ENCODE results near the gene TTBK2.
"Not testable (repeated sequence)": the region's sequence is repeated elsewhere in the genome, so short reads cannot be mapped to it uniquely, and the experiment has no call there.

Gene TTBK2

DNA sequence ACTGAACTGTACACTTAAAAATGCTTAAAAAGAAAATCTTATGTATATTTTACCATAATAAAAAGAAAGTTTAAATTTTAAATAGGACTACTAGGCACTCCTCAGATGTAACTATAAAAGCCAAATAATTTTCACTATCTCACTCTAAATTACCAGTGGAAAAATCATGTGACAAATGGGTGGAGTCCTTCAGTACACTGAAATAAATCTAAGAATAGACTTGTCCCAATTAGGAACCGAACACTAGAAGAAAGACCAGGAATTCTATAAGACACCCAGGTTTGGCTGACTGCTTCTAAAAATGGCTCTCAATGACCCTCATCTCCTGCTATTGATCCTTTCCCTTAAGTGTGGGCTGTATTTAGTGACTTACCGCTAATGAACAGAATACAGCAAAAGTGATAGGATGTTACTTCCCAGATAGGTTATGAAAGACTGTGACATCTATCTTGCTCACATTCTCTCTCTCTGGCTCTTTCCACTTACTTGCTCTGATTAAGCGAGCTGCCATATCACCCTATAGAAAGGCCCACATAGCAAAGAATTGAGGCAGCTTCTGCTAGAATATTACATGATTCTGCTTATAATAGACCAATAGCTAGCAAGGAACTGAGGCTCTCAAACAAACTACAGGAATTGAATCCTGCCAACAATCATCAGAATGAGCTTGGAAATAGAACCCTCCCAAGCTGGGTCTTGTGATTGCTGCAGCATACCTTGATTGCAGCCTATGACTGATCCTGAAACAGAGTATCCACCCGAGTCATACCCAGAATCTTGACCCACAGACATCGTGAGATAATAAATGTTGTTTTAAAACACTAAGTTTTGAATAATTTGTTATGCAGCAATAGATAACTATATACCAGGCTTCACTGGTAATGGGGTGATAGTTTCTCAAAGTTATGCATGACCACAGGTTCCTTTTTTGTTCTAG is 16.9 kb downstream of the TTBK2 start:
- DNase-seq = no peak

DNA sequence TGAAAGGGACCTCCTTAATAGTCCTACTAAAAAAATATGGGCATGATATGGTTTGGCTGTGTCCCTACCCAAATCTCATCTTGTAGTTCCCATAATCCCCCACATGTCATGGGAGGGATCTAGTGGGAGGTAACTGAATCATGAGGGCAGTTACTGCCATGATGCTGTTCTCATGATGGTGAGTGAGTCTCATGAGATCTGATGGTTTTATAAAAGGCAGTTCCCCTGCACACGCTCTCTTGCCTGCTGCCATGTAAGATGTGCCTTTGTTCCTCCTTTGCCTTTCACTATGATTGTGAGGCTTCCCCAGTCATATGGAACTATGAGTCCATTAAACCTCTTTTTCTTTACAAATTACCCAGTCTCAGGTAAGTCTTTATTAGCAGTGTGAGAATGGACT is 26.7 kb downstream of the TTBK2 start:
- DNase-seq = not testable (repeated sequence)

DNA sequence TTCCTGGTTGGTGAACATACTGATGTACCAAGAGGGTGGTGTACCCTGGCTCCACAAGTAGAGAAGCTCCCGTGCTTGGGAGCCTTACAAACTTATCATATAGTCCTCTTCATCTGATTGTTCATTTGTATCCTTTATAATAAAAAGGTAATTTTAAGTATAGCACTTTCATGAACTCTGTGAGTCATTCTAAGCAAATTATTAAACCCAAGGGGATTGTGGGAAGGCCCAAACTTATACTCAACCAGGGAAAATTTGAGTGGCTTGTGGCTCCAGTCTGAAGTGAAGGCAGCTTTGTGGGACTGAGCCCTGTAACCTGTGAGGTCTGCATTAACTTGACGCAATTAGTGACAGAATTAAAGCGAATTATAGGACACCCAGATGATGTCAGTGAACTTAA is 29.0 kb downstream of the TTBK2 start:
- DNase-seq = no peak

DNA sequence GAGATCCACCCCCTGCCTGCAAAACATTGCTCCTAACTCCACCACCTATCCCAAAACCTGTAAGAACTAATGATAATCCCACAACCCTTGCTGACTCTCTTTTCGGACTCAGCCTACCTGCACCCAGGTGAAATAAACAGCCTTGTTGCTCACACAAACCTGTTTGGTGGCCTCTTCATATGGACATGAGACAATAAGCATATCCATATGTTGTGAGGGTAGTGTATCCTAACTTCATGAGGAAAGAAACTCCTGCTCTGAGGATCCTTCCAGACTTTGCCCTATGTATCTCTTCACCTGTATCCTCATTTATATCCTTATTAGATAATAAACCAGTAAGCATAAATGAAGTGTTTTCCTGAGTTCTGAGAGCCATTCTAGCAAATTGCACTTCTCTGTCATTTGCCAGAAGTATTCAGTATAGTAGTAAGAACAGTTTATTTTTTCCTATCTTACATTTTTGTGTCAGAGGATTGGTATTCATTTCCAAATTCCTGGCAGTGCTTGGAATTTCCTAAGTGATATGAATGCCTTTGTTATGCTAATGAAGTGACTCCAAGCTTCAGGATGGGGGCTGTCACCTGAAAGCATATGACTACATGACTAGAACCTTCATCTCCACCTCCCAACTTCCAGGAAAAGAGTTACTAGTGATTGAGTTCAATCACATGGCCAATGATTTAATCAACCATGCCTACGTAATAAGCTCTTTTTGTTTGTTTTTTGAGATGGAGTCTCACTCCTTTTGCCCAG is 30.2 kb downstream of the TTBK2 start:
- no peak for DNase-seq

DNA sequence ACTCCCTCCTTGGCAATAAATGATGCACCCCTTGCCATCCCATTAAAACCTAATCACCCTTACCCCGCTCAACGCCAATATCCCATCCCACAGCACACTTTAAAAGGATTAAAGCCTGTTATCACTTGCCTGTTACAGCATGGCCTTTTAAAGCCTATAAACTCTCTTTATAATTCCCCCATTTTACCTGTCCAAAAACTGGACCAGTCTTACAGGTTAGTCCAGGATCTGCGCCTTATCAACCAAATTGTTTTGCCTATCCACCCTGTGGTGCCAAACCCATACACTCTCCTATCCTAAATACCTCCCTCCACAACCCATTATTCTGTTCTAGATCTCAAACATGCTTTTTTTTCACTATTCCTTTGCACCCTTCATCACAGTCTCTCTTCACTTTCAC is 33.2 kb downstream of the TTBK2 start:
- DNase-seq = not testable (repeated sequence)

DNA sequence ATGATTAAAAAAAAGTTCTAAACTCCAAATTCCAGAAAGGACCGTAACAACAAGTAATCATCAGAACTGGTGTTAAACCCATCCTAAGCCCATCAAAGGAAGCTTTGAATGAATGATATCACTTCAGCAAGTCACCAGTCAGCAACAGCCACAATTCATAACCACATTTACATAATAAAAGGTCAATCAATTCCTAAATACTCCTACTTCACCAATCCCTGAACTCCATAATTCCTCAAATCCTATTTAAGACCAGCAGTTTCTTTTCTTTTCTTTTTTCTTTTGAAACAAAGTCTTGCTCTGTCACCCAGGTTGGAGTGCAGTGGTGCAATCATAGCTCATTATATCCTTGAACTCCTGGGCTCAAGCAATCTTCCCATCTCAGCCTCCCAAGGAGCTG is 40.5 kb downstream of the TTBK2 start:
- no peak for DNase-seq

DNA sequence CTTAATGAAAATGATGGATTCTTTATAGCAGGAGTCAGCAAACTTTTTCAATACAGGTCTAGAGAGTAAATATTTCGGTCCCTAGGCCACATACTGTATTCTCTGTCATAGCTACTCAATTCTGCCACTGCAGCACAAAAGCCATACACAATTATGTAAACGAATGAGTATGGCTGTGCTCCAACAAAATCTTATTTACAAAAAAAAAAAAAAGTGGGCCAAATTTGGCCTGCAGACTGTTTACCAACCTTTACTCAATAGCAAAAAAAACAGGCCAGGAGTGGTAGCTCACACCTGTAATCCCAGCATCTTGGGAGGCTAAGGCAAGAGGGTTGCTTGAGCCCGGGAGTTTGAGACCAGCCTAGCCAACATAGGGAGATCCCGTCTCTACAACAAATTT is 41.1 kb downstream of the TTBK2 start:
- peak; percentile 27 for DNase-seq

DNA sequence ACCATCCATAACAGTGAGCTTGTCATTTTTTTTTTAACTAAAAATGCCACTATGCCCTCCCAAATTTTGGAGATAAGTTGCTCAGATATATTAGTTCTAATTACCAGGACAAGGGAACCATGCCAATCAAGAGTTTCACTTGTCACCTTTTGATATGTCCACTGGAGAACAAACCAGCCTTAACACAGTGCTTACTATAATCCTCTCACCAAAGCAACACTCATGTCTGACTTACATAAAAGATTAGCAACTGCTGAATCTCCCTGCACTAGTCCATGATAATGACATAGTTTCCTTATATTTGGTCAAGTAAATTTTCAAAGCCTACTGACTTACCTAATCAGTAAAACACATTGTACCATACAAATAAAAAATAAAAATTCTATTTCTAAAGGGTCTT is 44.4 kb downstream of the TTBK2 start:
- DNase-seq = no peak

DNA sequence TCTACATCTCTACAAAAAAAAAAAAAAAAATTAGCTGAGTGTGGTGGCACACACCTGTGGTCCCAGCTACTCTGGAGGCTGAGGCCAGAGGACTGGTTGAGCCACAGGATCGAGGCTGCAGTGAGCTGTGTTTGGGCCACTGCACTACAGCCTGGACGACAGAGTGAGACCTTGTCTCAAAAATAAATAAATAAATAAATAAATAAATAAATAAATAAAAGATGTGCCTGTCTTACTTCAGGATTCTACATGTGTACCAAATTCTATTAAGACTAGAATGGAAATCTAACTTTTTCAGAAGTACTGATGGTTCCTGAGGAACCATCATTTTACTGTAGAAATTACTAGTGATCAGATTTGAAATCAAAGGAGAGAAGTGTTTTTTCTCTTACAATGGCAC is 51.9 kb downstream of the TTBK2 start:
- DNase-seq = no peak

DNA sequence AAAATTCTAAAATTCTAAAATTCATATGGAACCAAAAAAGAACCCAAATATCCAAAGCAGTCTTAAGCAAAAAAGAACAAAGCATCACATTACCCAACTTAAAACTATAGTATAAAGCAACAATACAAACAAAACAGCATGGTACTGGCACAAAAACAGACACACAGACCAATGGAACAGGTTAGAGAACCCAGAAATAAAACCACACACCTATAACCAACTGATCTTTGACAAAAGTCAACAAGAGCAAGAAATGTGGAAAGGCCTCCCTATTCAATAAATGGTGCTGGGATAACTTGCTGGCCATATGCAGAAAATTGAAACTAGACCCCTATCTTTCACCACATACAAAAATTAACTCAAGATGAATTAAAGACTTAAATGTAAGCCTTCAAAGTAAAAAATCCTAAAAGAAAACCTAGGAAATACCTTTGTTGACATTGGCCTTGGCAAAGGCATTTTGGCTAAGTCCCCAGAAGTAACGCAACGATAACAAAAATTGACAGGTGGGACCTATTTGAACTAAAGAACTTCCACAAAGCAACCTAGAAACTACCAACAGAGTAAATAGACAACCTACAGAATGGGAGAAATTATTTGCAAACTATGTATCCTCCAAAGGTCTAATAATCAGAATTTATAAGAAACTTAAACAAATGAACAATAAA is 56.9 kb downstream of the TTBK2 start:
- DNase-seq = no peak

DNA sequence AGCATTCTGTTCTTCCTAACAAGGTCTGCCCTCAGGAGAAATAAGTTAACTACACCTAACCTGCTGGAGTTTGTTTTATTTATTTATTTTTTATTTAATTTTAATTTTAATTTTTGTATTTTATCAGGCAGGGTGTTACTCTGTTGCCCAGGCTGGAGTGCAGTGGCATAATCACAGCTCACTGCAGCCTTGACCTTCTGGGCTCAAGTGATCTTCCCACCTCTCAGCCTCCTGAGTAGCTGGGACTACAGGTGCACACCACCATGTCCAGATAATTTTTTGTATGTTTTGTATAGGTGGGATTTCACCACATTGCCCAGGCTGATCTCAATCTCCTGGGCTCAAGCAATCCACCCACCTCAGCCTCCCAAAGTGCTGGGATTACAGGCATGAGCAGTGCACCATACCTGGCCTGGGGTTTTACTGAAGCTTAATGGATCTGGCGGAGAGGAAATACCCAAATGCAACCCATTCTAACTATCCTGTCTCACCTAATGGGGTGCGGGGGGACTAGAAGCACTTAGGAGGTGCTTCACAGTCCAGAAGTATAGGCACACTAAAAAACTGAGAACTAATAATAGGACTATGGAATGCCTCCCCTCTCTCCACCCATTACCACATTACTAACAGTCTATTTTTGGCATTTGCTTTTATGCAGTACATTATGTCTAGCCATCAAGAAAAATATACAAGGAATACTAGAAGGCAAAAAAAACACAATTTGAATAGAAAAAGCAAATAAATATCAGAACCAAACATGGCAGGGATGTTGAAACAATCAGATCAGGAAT is 61.4 kb downstream of the TTBK2 start:
- DNase-seq = no peak

DNA sequence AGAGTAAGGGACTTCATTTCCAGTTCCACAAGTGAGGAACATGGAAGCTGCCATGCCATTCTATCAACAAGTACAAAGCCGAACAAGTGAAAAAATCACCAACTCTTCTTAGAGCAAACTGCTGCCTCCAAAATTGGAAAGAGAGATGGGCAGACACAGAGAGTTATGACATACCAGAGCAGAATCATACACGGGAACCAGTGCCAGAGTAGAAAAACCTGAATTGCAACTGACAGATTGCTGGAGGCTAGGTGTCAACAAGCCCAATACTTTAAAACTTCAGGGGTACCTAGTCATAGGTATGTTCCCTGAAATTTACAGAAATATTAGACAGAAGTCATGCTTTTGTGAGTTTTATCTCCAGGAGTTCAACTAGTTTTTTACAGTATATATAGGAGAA is 62.0 kb downstream of the TTBK2 start:
- no peak for DNase-seq

DNA sequence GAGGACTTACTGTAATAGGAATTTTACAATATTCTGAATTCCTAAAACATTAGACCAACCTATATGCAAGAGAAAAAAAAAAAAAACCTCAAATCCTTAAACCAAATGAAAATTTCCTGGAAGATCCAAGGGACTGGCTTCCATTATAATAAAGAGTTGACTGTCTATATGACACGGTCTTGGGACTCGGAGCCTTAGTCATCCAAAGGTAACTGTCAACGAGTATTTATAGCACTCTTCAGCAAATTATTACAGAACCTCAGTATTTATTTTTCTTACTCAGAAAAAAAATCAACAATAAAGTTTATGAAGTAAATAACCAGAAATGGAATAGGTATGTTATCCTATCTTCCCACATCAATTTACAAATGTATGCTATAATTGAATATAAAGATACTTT is 66.0 kb downstream of the TTBK2 start:
- no peak for DNase-seq

DNA sequence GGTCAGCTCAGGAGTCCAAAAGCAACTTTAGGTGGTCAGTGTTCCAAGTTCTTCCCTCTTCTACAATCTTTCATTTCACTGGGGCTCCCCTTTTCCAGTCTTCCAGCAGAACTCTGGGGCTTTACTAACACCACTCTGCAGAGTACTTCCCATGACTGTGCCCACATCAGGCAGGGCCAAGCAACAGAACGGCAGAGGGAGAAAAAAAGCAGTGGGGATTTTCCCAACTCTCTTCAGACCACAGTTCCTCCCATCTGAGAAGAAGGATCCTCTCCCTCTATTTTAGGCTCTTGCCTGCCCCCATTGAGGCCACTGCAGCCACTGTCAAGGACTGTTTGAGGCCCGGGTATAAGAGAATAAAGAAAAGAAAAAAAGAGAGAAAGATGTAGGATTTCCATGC is 70.7 kb downstream of the TTBK2 start:
- DNase-seq = no peak

DNA sequence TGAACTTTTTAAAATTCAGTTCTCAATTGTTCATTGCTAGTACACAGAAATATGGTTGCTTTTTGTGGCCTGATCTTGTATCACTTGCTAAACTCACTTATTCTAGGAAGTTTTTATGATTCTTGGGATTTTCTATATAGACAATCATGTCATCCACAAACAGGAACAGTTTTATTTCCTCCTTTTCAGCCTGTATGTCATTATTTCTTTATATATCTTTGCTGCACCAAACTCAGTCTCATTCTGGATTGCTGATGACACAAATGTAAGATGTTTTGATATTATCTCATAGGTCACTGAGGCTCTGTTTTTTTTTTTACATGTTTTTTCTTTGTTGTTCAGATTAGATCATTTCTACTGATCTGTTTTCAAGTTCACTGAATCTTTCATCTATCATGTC is 71.7 kb downstream of the TTBK2 start:
- no peak for DNase-seq

DNA sequence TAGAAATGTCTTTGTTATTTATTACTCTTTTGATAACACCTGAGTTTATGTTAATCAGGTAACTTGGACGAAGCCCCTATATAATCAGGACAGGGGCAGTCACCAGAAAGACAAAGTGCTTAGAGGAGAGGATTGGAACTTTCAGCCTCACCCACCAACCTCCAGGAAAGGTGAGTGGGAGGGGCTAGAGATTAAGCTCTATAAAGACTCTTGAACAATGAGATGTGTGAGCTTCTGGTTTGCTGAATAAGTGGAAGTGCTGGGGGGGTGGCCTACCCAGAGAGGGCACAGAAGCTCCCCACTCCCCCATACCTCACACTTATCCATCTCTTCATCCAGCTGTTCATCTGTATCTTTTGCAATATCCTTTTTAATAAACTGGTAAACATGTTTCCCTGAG is 73.9 kb downstream of the TTBK2 start:
- no peak for DNase-seq

DNA sequence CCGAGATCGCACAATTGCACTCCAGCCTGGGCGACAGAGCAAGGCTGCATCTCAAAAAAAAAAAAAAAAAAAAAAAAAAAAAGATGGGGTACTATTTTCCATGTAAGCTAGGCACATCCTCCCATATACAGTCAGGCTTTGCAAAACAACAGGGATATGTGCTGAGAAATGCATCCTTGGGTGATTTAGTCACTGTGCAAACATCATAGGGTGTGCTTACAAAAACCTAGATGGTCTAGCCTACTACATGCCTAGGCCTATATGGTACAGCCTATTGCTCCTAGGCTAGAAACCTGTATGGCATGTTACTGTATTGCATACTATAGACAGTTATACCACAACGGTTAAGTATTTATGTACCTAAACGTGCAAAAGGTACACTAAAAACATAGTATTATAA is 75.0 kb downstream of the TTBK2 start:
- DNase-seq = no peak

DNA sequence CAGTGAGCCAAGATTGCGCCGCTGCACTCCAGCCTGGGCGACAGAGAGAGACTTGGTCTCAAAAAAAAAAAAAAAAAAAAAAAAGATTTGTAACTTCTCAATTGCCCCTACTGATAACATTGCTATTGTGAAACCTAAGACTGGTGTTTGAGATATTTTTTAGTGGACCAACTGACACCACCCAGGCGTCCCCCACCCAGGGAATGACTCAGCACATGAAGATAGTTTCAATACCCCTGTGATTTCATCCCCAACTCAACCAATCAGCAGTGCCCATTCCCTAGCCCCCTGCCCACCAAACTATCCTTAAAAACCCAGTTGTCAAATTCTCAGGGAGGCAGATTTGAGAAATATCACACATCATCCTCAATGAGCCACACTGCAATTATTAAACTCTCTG is 76.9 kb downstream of the TTBK2 start:
- no peak for DNase-seq

DNA sequence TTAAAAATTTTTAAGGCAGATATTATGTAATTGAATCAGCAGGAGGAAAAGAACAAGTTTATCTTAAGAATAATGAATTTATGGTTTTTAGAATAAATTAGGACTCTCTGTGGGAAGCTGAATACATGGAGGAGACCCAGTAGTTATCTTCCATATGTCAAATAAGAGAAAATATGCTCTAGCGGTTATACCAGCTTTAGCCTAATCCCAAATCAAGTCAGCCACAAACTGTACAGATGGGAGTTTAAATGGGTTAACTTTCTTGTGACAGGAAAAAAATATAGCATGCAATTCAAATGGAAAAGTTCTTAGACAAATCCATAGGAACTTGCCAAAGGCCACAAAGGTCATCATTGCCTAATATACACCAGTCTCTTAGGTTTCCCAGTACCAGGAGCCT is 84.3 kb downstream of the TTBK2 start:
- DNase-seq = no peak

DNA sequence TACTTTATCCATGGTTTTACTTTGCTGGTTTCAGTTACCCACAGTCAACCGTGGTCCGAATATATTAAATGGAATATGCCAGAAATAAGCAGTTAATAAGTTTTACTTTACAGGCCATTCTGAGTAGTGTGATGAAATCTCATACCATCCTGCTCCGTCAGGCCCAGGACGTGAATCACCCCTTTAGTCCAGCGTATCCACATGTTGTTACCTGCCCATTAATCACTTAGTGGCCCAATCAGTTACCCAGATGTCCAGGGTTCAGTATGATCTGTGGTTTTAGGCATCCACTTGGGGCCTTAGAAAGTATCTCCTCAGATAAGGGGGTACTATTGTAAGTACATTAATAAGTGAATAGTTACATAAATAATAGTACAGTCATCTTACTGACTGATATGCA is 88.0 kb downstream of the TTBK2 start:
- no peak for DNase-seq

DNA sequence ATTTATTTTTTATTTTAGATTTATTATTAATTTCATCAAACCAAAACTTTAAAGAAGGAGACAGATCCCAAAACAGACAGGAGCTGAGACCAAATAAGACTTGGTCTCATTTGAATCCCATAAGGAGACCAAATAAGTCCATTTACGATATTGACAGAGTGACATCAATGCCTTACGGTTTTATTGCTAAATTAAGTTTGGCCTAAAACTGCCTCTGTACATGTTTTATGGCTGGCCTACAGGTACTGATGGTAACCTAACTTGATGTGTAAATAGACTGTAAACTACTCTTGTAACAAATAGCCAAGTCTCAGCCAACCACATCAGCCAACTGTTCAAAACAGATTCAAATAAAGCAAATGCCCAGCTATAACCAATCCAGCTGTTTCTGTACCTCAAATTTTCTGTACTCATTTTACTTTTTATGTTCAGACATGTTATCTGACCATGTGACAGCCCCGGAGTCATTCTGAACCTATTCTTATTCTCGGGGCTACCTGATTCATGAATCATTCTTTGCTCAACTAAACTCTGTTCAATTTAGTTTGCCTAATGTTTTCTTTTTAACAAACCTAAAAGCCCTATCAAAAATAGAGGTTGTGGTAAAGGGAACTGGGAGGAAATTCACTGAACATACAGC is 94.2 kb downstream of the TTBK2 start:
- DNase-seq = no peak

DNA sequence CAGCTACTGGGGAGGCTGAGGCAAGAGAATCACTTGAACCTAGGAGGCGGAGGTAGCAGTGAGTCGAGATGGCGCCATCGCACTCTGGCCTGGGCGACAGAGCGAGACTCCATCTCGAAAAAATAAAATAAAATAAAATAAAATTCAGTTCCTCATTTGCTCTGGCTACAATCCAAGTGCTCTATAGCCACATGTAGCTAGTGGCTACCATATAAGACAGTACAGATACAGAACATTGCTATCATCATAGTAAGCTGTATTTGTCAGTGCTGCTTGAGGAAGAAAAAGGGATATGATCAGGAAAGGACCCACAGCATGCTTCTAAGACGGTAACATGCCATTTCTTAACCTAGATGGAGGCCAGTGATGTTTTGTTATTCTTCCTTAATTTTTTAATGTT is 95.0 kb downstream of the TTBK2 start:
- DNase-seq = no peak

Data from COR-L47 (cell line).